ENCODE measurements around the gene SLC16A3. TPM values are rescaled to one million over a fixed set of nuclear protein-coding genes. Genes with fewer than 3 reads are reported as not detected.
"Not testable (repeated sequence)": the region's sequence is repeated elsewhere in the genome, so short reads cannot be mapped to it uniquely, and the experiment has no call there.

SLC16A3 gene
- total RNA-seq, 1 donor from 2014 or later = 1.5 TPM

- DNase-seq (ENCODE audit: low read depth, low spot score) = no peak
- TF ChIP-seq CTCF (conservative IDR thresholded peaks at IDR 0.05) = no peak
- Mint-ChIP-seq H3K4me3 (no peak overlapping the region), H3K9me3 (no peaks in the 10 kb centered on the region), H3K27ac (ENCODE audit: unreplicated experiment) (no peak overlapping the region), H3K36me3 (ENCODE audit: low read depth) (peaks cover 19% of the 10 kb centered on the region), H3K4me1 (no peaks in the 10 kb centered on the region), H3K27me3 (ENCODE audit: low read depth) (no peaks in the 10 kb centered on the region)
Measured at GRCh38 chr17:82249896-82250581, 21.2 kb downstream of the SLC16A3 start.

DNA sequence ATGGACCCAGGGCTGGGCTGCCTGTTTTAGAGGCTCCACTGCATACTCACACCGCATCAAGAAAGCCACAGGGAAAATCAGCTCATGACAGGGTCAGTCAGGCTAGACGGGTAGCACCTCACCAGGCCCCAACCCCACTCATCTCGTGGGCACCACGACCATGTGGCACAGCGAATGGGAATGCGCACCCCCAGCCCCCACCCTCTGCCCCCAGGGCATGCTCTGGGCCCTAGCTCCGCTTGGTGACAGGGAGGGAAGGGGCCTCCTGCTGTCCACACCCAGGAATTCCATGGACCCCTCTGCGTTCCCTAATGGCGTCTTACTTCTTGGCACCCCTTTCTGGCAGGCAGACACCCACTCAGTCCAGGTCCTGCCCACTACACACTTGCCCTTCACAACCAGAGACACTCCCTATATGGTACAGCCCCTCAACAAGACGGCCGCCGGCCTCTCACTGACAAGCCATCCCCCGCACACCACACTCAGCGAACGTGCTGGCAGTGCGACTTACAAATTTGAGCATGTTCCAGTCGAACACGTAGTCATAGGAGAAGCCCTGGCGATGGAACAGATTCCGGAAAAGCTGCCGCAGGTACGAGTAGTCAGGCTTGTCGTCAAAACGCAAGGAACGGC lies 22.1 kb downstream of the SLC16A3 start:
- no peak overlapping the region for H3K4me3 Mint-ChIP-seq
- no peak for TF ChIP-seq CTCF (conservative IDR thresholded peaks at IDR 0.05)
- no peaks in the 10 kb centered on the region for H3K9me3 Mint-ChIP-seq
- DNase-seq (ENCODE audit: low read depth, low spot score) = no peak
- no peaks in the 10 kb centered on the region for H3K27me3 Mint-ChIP-seq (ENCODE audit: low read depth)
- H3K27ac Mint-ChIP-seq (ENCODE audit: unreplicated experiment) = peak overlapping the region; percentile 57
- no peaks in the 10 kb centered on the region for H3K4me1 Mint-ChIP-seq
- H3K36me3 Mint-ChIP-seq (ENCODE audit: low read depth) = peaks cover 27% of the 10 kb centered on the region

DNA sequence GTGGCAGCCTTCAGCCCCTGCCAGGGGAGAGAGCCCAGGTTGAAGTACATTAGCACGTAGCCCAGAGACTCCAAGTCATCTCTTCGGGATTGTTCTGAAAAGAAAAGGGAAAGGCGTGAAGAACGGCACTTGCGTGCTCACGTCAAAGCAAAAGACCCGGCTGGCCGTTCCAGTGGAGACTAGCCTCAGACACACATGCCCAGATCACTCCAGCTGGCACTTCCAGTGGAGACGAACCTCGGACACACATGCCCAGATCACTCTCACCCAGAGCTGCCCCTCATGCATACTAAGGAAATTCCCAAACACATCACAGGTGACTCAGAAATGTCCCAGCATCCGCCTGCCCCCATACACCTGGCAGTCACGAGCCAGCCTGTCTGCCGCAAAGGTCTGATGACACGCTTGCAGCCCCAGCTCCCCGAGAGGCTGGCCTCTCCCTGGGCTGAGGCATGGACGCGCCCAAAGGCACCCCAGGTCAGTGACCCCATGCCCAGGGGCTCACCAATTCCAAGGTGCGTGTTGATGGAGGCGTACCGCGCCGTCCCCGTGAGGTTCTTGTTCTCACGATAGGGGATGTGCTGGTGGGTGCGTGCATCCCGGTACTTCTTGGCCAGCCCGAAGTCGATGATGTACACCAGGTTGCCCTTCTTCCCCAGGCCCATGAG lies 23.8 kb downstream of the SLC16A3 start:
- peaks cover 37% of the 10 kb centered on the region for H3K36me3 Mint-ChIP-seq (ENCODE audit: low read depth)
- no peaks in the 10 kb centered on the region for H3K9me3 Mint-ChIP-seq
- peaks cover 3% of the 10 kb centered on the region for H3K4me1 Mint-ChIP-seq
- no peaks in the 10 kb centered on the region for H3K27me3 Mint-ChIP-seq (ENCODE audit: low read depth)
- no peak for TF ChIP-seq CTCF (conservative IDR thresholded peaks at IDR 0.05)
- no peak overlapping the region for H3K4me3 Mint-ChIP-seq
- H3K27ac Mint-ChIP-seq (ENCODE audit: unreplicated experiment) = no peak overlapping the region
- no peak for DNase-seq (ENCODE audit: low read depth, low spot score)

DNA sequence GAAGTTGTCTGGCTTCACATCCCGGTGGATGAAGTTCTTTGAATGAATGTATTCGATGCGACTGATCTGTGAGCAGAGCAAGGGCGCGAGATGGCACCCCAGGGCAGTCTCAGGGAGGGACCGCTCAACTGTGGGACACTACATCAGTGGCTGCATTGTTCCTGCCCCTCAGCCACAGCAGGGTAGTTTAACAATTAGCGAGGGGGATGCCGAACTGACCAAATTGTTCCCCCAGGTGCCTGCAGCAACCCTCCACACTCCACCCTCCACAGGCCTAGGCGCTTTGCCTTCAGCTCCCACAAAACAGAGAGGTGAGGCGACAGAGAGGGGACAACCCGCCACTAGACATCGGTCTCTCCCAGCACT lies 24.3 kb downstream of the SLC16A3 start:
- Mint-ChIP-seq H3K27ac (ENCODE audit: unreplicated experiment) (no peak overlapping the region), H3K27me3 (ENCODE audit: low read depth) (no peaks in the 10 kb centered on the region), H3K9me3 (no peaks in the 10 kb centered on the region), H3K4me3 (no peak overlapping the region), H3K4me1 (peaks cover 5% of the 10 kb centered on the region), H3K36me3 (ENCODE audit: low read depth) (peaks cover 37% of the 10 kb centered on the region)
- no peak for DNase-seq (ENCODE audit: low read depth, low spot score)
- TF ChIP-seq CTCF (conservative IDR thresholded peaks at IDR 0.05) = no peak

- H3K27me3 Mint-ChIP-seq (ENCODE audit: low read depth); H3K4me1 Mint-ChIP-seq; DNase-seq (ENCODE audit: low read depth, low spot score); H3K9me3 Mint-ChIP-seq; H3K27ac Mint-ChIP-seq (ENCODE audit: unreplicated experiment); H3K4me3 Mint-ChIP-seq: not testable (repeated sequence)
- H3K36me3 Mint-ChIP-seq (ENCODE audit: low read depth) = peaks cover 40% of the 10 kb centered on the region
Measured at GRCh38 chr17:82254096-82254495, 25.3 kb downstream of the SLC16A3 start.

DNA sequence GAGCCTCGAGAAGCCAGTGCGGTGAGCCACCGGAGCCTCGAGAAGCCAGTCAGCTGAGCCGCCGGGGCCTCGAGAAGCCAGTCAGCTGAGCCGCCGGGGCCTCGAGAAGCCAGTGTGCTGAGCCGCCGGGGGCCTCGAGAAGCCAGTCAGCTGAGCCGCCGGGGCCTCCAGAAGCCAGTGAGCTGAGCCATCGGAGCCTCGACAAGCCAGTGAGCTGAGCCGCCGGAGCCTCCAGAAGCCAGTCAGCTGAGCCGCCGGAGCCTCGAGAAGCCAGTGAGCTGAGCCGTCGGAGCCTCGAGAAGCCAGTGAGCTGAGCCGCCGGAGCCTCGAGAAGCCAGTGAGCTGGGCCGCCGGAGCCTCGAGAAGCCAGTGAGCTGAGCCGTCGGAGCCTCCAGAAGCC lies 25.9 kb downstream of the SLC16A3 start:
- H3K4me3 Mint-ChIP-seq; H3K4me1 Mint-ChIP-seq; H3K27me3 Mint-ChIP-seq (ENCODE audit: low read depth); H3K9me3 Mint-ChIP-seq; DNase-seq (ENCODE audit: low read depth, low spot score); H3K27ac Mint-ChIP-seq (ENCODE audit: unreplicated experiment): not testable (repeated sequence)
- peaks cover 41% of the 10 kb centered on the region for H3K36me3 Mint-ChIP-seq (ENCODE audit: low read depth)

Measured in neural crest cell (in vitro differentiated cells).